ENCODE measurements around the gene PCDH12. TPM values are rescaled to one million over a fixed set of nuclear protein-coding genes. Genes with fewer than 3 reads are reported as not detected.

The PCDH12 gene
- total and polyA plus RNA-seq, 9 donors, result 0.61 to 11.1 (median 2.1) TPM

GRCh38 chr5:141910271-141910673, 47.7 kb downstream of the PCDH12 start:
- peaks cover 2% of the 10 kb centered on the region for H3K4me1 ChIP-seq (ENCODE audit: insufficient read depth)
- no peak for DNase-seq
- no peak overlapping the region for H3K27ac ChIP-seq
- H3K36me3 ChIP-seq, result no peaks in the 10 kb centered on the region
- no peak overlapping the region for H3K4me3 ChIP-seq
- intact Hi-C loops (cut with DNase I), result loop anchor here in 1 of 4 donors (5.0 kb wide), 1 partner anchor 1493 kb away; no protein-coding TSS in a partner anchor
- H3K27me3 ChIP-seq, result no peaks in the 10 kb centered on the region
- TF ChIP-seq EP300 (IDR thresholded peaks at IDR 0.05) (no peak), CTCF (IDR thresholded peaks at IDR 0.05) (no peak), POLR2A (IDR thresholded peaks at IDR 0.05) (no peak)
- 55 to 83% (median 64%) methylated on average over 2 of the region's 2 CpGs for WGBS, 3 donors
- no peaks in the 10 kb centered on the region for H3K9me3 ChIP-seq

- H3K9me3 ChIP-seq, result no peaks in the 10 kb centered on the region
- H3K4me1 ChIP-seq (ENCODE audit: insufficient read depth), result peaks cover 2% of the 10 kb centered on the region
- no peak for DNase-seq
- H3K4me3 ChIP-seq, result no peak overlapping the region
- 71 to 90% (median 84%) methylated on average over 4 of the region's 4 CpGs for WGBS, 3 donors
- H3K27ac ChIP-seq, result no peak overlapping the region
- no peaks in the 10 kb centered on the region for H3K27me3 ChIP-seq
- intact Hi-C loops (cut with DNase I), result no loop called here
- TF ChIP-seq POLR2A (IDR thresholded peaks at IDR 0.05), result no peak
- TF ChIP-seq EP300 (IDR thresholded peaks at IDR 0.05), result no peak
- TF ChIP-seq CTCF (IDR thresholded peaks at IDR 0.05), result no peak
- H3K36me3 ChIP-seq, result no peaks in the 10 kb centered on the region
Observed at GRCh38 chr5:141909212-141909611, 48.8 kb downstream of the PCDH12 start.

GRCh38 chr5:141908796-141909195, 49.2 kb downstream of the PCDH12 start:
- WGBS, 3 donors, result 82 to 88% (median 85%) methylated on average over 2 of the region's 2 CpGs
- no peak for DNase-seq
- H3K9me3 ChIP-seq, result no peaks in the 10 kb centered on the region
- no peaks in the 10 kb centered on the region for H3K36me3 ChIP-seq
- no peak overlapping the region for H3K4me3 ChIP-seq
- no peaks in the 10 kb centered on the region for H3K27me3 ChIP-seq
- H3K27ac ChIP-seq, result no peak overlapping the region
- peaks cover 2% of the 10 kb centered on the region for H3K4me1 ChIP-seq (ENCODE audit: insufficient read depth)
- TF ChIP-seq POLR2A (IDR thresholded peaks at IDR 0.05) (no peak), EP300 (IDR thresholded peaks at IDR 0.05) (no peak), CTCF (IDR thresholded peaks at IDR 0.05) (no peak)
- intact Hi-C loops (cut with DNase I), result no loop called here

- no peaks in the 10 kb centered on the region for H3K9me3 ChIP-seq
- H3K36me3 ChIP-seq, result no peaks in the 10 kb centered on the region
- whole genome bisulfite sequencing, 3 donors, result 0 to 3% (median 2%) methylated on average over 1 of the region's 1 CpG
- H3K27me3 ChIP-seq, result no peaks in the 10 kb centered on the region
- H3K4me3 ChIP-seq, result no peak overlapping the region
- DNase-seq, result no peak
- TF ChIP-seq CTCF (IDR thresholded peaks at IDR 0.05) (no peak), POLR2A (IDR thresholded peaks at IDR 0.05) (no peak), EP300 (IDR thresholded peaks at IDR 0.05) (no peak)
- H3K4me1 ChIP-seq (ENCODE audit: insufficient read depth), result no peaks in the 10 kb centered on the region
- no peak overlapping the region for H3K27ac ChIP-seq
- intact Hi-C loops (cut with DNase I), result no loop called here
Observed at GRCh38 chr5:141906972-141907371, 51.0 kb downstream of the PCDH12 start.
